ENCODE results near the gene MARF1.

GRCh38 chr16:15544405-15544804 is 98.5 kb downstream of the MARF1 start:
- TF ChIP-seq CTCF (IDR thresholded peaks at IDR 0.05) (no peak), EZH2phosphoT487 (IDR thresholded peaks at IDR 0.05) (no peak)

Measured in neural progenitor cell (in vitro differentiated cells).